Measurements from ENCODE around the gene ABHD13.
A peak's percentile ranks its signal among the peaks of the same experiment; 100 is the strongest.
"Not testable (repeated sequence)": the region's sequence is repeated elsewhere in the genome, so short reads cannot be mapped to it uniquely, and the experiment has no call there.

Gene ABHD13

DNA sequence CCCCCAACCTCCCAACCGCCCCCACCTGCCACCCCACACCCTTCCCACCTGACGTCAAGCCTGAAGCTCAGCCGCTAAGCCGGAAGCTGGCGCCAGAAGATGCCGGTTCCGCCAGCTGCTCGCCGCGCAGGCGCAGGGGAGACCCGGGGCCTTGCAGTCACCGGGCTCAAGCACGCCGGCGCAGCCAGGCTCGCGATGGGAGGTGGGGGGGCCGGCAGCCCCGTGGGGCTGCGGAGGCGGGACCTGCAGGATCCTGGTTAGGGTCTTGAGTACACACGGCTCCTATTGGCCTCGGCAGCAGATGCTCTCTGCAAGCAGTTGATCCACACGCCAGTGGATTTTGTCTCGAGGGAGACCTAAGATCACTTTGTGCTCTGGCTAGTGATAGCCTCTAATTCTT is 2.8 kb upstream of the ABHD13 start, which contains the start of gene LIG4:
Gene LIG4, minus strand, starts transcription at position 101 of the 400 bp plus-strand sequence. CDS start 4,268 bp downstream, outside the sequence.
- WGBS (ENCODE audit: extremely low coverage, insufficient coverage, insufficient read length) = no CpG with 5 or more reads among the region's 26 CpGs
- peak; percentile 86 to 89 for DNase-seq
- Histone ChIP-seq H3K18ac (ENCODE audit: low read length) (no peak within 1 kb of the TSS), H2AK5ac (ENCODE audit: low read length) (no peak within 1 kb of the TSS), H3K4me3 (ENCODE audit: low read depth, low read length) (peak within 1 kb of the TSS; percentile 83), H3K23ac (ENCODE audit: low read length) (no peak within 1 kb of the TSS), H3K9ac (ENCODE audit: low read length) (peak within 1 kb of the TSS; percentile 47), H3K4ac (ENCODE audit: low read depth, low read length) (no peak within 1 kb of the TSS), H4K12ac (ENCODE audit: low read depth, low read length) (peak within 1 kb of the TSS; percentile 22), H3K36me3 (ENCODE audit: control insufficient read depth in 1 of 2, insufficient read depth in 2 of 2, low read length in 2 of 2) (no peaks in the 10 kb centered on the region), H4K91ac (ENCODE audit: low read depth, low read length) (no peak within 1 kb of the TSS), H3K79me2 (ENCODE audit: control insufficient read depth, insufficient read depth, low read length, poor library complexity) (peaks cover 10% of the 10 kb centered on the region), H2BK12ac (ENCODE audit: low read length) (no peak within 1 kb of the TSS), H3K14ac (ENCODE audit: low read length) (no peak within 1 kb of the TSS), H3K27ac (ENCODE audit: low read depth, low read length) (no peak within 1 kb of the TSS), H3K27me3 (ENCODE audit: insufficient read depth, low read length) (no peaks in the 10 kb centered on the region), H3K4me2 (ENCODE audit: low read length) (peak within 1 kb of the TSS; percentile 91), H3K4me1 (ENCODE audit: control insufficient read depth in 1 of 2, insufficient read depth in 2 of 2, low read length in 2 of 2) (peaks cover 0 to 2% of the 10 kb centered on the region in 2 experiments), H2AFZ (ENCODE audit: insufficient read depth, low read length, poor library complexity) (peak within 1 kb of the TSS; percentile 66), H2BK5ac (ENCODE audit: low read depth, low read length, poor library complexity) (no peak within 1 kb of the TSS), H4K8ac (ENCODE audit: low read depth, low read length) (peak within 1 kb of the TSS; percentile 66), H3K9me3 (ENCODE audit: insufficient read depth, low read depth, low read length) (no peaks in the 10 kb centered on the region), H3K79me1 (ENCODE audit: low read length) (peaks cover 9% of the 10 kb centered on the region), H2BK120ac (ENCODE audit: insufficient read depth, low read length, poor library complexity) (no peak within 1 kb of the TSS)

DNA sequence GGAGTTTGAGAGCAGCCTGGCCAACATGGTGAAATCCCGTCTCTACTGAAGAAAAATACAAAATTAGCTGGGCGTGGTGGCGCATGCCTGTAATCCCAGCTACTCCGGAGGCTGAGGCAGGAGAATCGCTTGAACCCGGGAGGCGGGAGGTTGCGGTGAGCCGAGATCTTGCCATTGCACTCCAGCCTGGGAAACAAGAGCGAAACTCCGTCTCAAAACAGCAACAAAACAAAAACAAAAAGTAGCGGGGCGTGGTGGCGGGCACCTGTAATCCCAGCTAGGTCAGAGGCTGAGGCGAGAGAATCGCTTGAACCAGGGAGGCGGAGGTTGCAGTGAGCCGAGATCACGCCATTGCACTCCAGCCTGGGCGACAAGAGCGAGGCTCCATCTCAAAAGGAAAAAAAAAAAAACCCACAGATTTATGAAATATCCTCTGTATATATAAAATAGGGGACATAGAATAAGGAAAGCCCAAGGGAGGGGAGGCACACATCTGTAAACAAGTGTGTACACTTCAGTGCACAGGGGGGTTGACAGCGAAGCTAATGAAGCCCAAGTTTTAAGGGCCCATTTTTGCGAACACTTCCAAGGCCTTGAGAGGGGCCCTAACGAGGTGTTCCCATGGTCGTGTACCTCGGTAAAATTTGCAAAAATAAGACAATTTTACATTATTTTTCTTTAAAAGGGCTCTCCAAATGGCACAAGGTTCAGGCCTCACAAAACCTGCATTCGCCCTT is 717 bp upstream of the ABHD13 start:
- peak overlapping the region; percentile 87 for H2AFZ ChIP-seq (ENCODE audit: insufficient read depth, low read length, poor library complexity)
- H2AK5ac ChIP-seq (ENCODE audit: low read length) = peak overlapping the region; percentile 21
- not testable (repeated sequence) for H3K23ac ChIP-seq (ENCODE audit: low read length); H3K4me1 ChIP-seq (ENCODE audit: control insufficient read depth in 1 of 2, insufficient read depth in 2 of 2, low read length in 2 of 2); H3K9me3 ChIP-seq (ENCODE audit: insufficient read depth, low read depth, low read length); H3K18ac ChIP-seq (ENCODE audit: low read length); H2BK120ac ChIP-seq (ENCODE audit: insufficient read depth, low read length, poor library complexity); H3K36me3 ChIP-seq (ENCODE audit: control insufficient read depth in 1 of 2, insufficient read depth in 2 of 2, low read length in 2 of 2); H3K27me3 ChIP-seq (ENCODE audit: insufficient read depth, low read length); H2BK12ac ChIP-seq (ENCODE audit: low read length); H3K79me1 ChIP-seq (ENCODE audit: low read length); DNase-seq
- WGBS (ENCODE audit: extremely low coverage, insufficient coverage, insufficient read length) = no CpG with 5 or more reads among the region's 27 CpGs
- peak overlapping the region; percentile 98 for H4K8ac ChIP-seq (ENCODE audit: low read depth, low read length)
- H3K27ac ChIP-seq (ENCODE audit: low read depth, low read length) = peak overlapping the region; percentile 31
- H4K12ac ChIP-seq (ENCODE audit: low read depth, low read length) = peak overlapping the region; percentile 97
- peak overlapping the region; percentile 65 for H3K4me2 ChIP-seq (ENCODE audit: low read length)
- peak overlapping the region; percentile 61 for H2BK5ac ChIP-seq (ENCODE audit: low read depth, low read length, poor library complexity)
- H3K4me3 ChIP-seq (ENCODE audit: low read depth, low read length) = peak overlapping the region; percentile 90
- peak overlapping the region; percentile 90 for H3K4ac ChIP-seq (ENCODE audit: low read depth, low read length)
- peaks cover 10% of the 10 kb centered on the region for H3K79me2 ChIP-seq (ENCODE audit: control insufficient read depth, insufficient read depth, low read length, poor library complexity)
- peak overlapping the region; percentile 78 for H4K91ac ChIP-seq (ENCODE audit: low read depth, low read length)
- H3K14ac ChIP-seq (ENCODE audit: low read length) = peak overlapping the region; percentile 97
- H3K9ac ChIP-seq (ENCODE audit: low read length) = peak overlapping the region; percentile 89

GRCh38 chr13:108220041-108220440 is 1.8 kb downstream of the ABHD13 start:
- Histone ChIP-seq H3K18ac (ENCODE audit: low read length) (no peak overlapping the region), H3K4me3 (ENCODE audit: low read depth, low read length) (no peak overlapping the region), H2BK120ac (ENCODE audit: insufficient read depth, low read length, poor library complexity) (no peak overlapping the region), H3K4ac (ENCODE audit: low read depth, low read length) (peak overlapping the region; percentile 39), H3K27ac (ENCODE audit: low read depth, low read length) (no peak overlapping the region), H4K12ac (ENCODE audit: low read depth, low read length) (no peak overlapping the region), H3K4me1 (ENCODE audit: control insufficient read depth in 1 of 2, insufficient read depth in 2 of 2, low read length in 2 of 2) (peaks cover 0 to 2% of the 10 kb centered on the region in 2 experiments), H3K9me3 (ENCODE audit: insufficient read depth, low read depth, low read length) (no peaks in the 10 kb centered on the region), H3K36me3 (ENCODE audit: control insufficient read depth in 1 of 2, insufficient read depth in 2 of 2, low read length in 2 of 2) (no peaks in the 10 kb centered on the region), H3K79me1 (ENCODE audit: low read length) (peaks cover 9% of the 10 kb centered on the region), H2AK5ac (ENCODE audit: low read length) (no peak overlapping the region), H3K27me3 (ENCODE audit: insufficient read depth, low read length) (no peaks in the 10 kb centered on the region), H3K23ac (ENCODE audit: low read length) (no peak overlapping the region), H2BK5ac (ENCODE audit: low read depth, low read length, poor library complexity) (no peak overlapping the region), H4K8ac (ENCODE audit: low read depth, low read length) (no peak overlapping the region), H3K4me2 (ENCODE audit: low read length) (no peak overlapping the region), H2BK12ac (ENCODE audit: low read length) (no peak overlapping the region), H4K91ac (ENCODE audit: low read depth, low read length) (no peak overlapping the region), H3K14ac (ENCODE audit: low read length) (no peak overlapping the region), H3K9ac (ENCODE audit: low read length) (no peak overlapping the region), H3K79me2 (ENCODE audit: control insufficient read depth, insufficient read depth, low read length, poor library complexity) (peaks cover 10% of the 10 kb centered on the region), H2AFZ (ENCODE audit: insufficient read depth, low read length, poor library complexity) (no peak overlapping the region)
- no CpG with 5 or more reads among the region's 1 CpG for WGBS (ENCODE audit: extremely low coverage, insufficient coverage, insufficient read length)
- peak in 1 of 2 donors; percentile 8 for DNase-seq

- Histone ChIP-seq H3K9ac (ENCODE audit: low read length) (no peak overlapping the region), H3K18ac (ENCODE audit: low read length) (no peak overlapping the region), H3K27ac (ENCODE audit: low read depth, low read length) (no peak overlapping the region), H3K27me3 (ENCODE audit: insufficient read depth, low read length) (no peaks in the 10 kb centered on the region), H3K79me1 (ENCODE audit: low read length) (no peaks in the 10 kb centered on the region), H3K4me2 (ENCODE audit: low read length) (no peak overlapping the region), H4K8ac (ENCODE audit: low read depth, low read length) (no peak overlapping the region), H3K4me3 (ENCODE audit: low read depth, low read length) (no peak overlapping the region), H2BK120ac (ENCODE audit: insufficient read depth, low read length, poor library complexity) (no peak overlapping the region), H3K14ac (ENCODE audit: low read length) (no peak overlapping the region), H2AK5ac (ENCODE audit: low read length) (no peak overlapping the region), H4K12ac (ENCODE audit: low read depth, low read length) (no peak overlapping the region), H3K79me2 (ENCODE audit: control insufficient read depth, insufficient read depth, low read length, poor library complexity) (peaks cover 2% of the 10 kb centered on the region), H3K4me1 (ENCODE audit: control insufficient read depth in 1 of 2, insufficient read depth in 2 of 2, low read length in 2 of 2) (peaks cover 0 to 2% of the 10 kb centered on the region in 2 experiments), H3K9me3 (ENCODE audit: insufficient read depth, low read depth, low read length) (no peaks in the 10 kb centered on the region), H4K91ac (ENCODE audit: low read depth, low read length) (no peak overlapping the region), H3K36me3 (ENCODE audit: control insufficient read depth in 1 of 2, insufficient read depth in 2 of 2, low read length in 2 of 2) (no peaks in the 10 kb centered on the region), H3K23ac (ENCODE audit: low read length) (no peak overlapping the region), H2AFZ (ENCODE audit: insufficient read depth, low read length, poor library complexity) (no peak overlapping the region), H2BK12ac (ENCODE audit: low read length) (no peak overlapping the region), H3K4ac (ENCODE audit: low read depth, low read length) (no peak overlapping the region), H2BK5ac (ENCODE audit: low read depth, low read length, poor library complexity) (no peak overlapping the region)
- no peak for DNase-seq
- WGBS (ENCODE audit: extremely low coverage, insufficient coverage, insufficient read length) = no CpG with 5 or more reads among the region's 7 CpGs
These were observed 5.7 kb downstream of the ABHD13 start for GRCh38 chr13:108223687-108224503.
